ENCODE results near the gene KRTAP10-11.
A peak's percentile ranks its signal among the peaks of the same experiment; 100 is the strongest.
"Not testable (repeated sequence)": the region's sequence is repeated elsewhere in the genome, so short reads cannot be mapped to it uniquely, and the experiment has no call there.

KRTAP10-11 gene

DNA sequence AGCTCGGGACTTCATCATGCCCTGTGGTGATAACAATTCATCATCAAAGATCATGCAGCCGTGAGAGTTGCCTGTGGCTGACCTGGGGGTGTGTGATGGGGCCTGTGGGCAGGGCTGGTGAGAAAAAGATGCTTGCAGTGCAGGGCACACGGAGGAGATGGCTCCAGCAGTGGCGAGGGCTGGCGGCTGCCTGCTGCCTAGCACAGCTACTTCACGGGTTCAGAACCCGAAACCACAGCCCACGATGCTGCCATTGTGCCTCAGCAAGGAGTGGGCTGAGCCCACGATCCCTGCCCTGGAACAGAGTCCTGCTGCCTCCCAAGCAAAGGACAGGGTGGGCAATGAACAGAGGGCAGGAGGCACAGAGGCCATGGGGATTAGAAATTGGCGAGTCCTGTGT, 20.0 kb upstream of the KRTAP10-11 start:
- Mint-ChIP-seq H3K4me1 (ENCODE audit: low read depth) (peaks cover 36% of the 10 kb centered on the region), H3K27me3 (no peaks in the 10 kb centered on the region), H3K36me3 (peaks cover 26% of the 10 kb centered on the region), H3K27ac (peak overlapping the region; percentile 34), H3K4me3 (no peak overlapping the region), H3K9me3 (ENCODE audit: low read depth) (peaks cover 32% of the 10 kb centered on the region)

DNA sequence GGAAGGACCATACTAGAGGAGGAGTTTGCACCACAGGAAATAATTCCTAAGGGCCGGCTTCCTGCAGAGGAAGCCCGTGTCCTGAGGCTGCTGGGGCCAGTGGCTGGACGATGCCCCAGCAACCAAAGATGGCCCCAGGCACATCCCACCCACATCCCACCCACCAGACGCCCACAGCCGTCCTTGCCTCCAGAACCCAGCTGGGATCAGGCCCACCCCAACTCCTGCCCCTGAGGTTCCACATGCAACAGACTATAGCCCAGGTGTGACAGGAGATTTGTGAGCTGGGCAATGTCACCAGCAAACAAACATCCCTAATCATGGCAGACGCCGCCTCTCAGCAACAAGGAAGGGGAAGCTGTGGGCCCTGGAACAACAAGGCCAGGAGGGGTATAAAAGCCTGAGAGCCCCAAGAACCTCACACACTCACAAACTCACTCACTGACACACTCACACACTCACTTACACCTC, 19.5 kb upstream of the KRTAP10-11 start, which contains the start of gene KRTAP10-9:
TSS of gene KRTAP10-9 (plus strand) at position 421 of the 471 bp plus-strand sequence. CDS start 79 bp downstream, outside the sequence.
- Mint-ChIP-seq H3K27me3 (no peaks in the 10 kb centered on the region), H3K4me1 (ENCODE audit: low read depth) (peaks cover 36% of the 10 kb centered on the region), H3K27ac (peak within 1 kb of the TSS; percentile 34), H3K4me3 (peak within 1 kb of the TSS; percentile 27), H3K36me3 (peaks cover 27% of the 10 kb centered on the region), H3K9me3 (ENCODE audit: low read depth) (peaks cover 34% of the 10 kb centered on the region)

DNA sequence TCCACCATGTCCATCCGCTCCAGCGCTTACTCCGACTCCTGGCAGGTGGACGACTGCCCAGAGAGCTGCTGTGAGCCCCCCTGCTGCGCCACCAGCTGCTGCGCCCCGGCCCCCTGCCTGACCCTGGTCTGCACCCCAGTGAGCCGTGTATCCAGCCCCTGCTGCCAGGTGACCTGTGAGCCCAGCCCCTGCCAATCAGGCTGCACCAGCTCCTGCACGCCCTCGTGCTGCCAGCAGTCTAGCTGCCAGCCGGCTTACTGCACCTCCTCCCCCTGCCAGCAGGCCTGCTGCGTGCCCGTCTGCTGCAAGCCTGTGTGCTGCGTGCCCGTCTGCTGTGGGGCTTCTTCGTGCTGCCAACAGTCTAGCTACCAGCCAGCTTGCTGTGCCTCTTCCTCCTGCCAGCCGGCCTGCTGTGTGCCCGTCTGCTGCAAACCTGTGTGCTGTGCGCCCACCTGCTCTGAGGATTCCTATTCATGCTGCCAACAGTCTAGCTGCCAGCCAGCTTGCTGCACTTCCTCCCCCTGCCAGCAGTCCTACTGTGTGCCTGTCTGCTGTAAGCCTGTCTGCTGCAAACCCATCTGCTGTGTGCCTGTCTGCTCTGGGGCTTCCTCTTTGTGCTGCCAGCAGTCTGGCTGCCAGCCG, 18.9 kb upstream of the KRTAP10-11 start:
- not testable (repeated sequence) for H3K27ac Mint-ChIP-seq, H3K27me3 Mint-ChIP-seq
- H3K36me3 Mint-ChIP-seq: peaks cover 28% of the 10 kb centered on the region
- H3K4me1 Mint-ChIP-seq (ENCODE audit: low read depth): peaks cover 36% of the 10 kb centered on the region
- peaks cover 38% of the 10 kb centered on the region for H3K9me3 Mint-ChIP-seq (ENCODE audit: low read depth)
- peak overlapping the region; percentile 27 for H3K4me3 Mint-ChIP-seq

- H3K27me3 Mint-ChIP-seq, H3K4me3 Mint-ChIP-seq, H3K27ac Mint-ChIP-seq: not testable (repeated sequence)
- Mint-ChIP-seq H3K9me3 (ENCODE audit: low read depth) (peaks cover 34% of the 10 kb centered on the region), H3K36me3 (peaks cover 24% of the 10 kb centered on the region), H3K4me1 (ENCODE audit: low read depth) (peaks cover 36% of the 10 kb centered on the region)
These were observed 18.4 kb upstream of the KRTAP10-11 start for GRCh38 chr21:44627831-44628233.

GRCh38 chr21:44628707-44629391, 17.4 kb upstream of the KRTAP10-11 start:
- H3K4me3 Mint-ChIP-seq: no peak overlapping the region
- H3K9me3 Mint-ChIP-seq (ENCODE audit: low read depth): peaks cover 24% of the 10 kb centered on the region
- peaks cover 24% of the 10 kb centered on the region for H3K36me3 Mint-ChIP-seq
- H3K27me3 Mint-ChIP-seq: no peaks in the 10 kb centered on the region
- H3K27ac Mint-ChIP-seq: no peak overlapping the region
- peaks cover 36% of the 10 kb centered on the region for H3K4me1 Mint-ChIP-seq (ENCODE audit: low read depth)

DNA sequence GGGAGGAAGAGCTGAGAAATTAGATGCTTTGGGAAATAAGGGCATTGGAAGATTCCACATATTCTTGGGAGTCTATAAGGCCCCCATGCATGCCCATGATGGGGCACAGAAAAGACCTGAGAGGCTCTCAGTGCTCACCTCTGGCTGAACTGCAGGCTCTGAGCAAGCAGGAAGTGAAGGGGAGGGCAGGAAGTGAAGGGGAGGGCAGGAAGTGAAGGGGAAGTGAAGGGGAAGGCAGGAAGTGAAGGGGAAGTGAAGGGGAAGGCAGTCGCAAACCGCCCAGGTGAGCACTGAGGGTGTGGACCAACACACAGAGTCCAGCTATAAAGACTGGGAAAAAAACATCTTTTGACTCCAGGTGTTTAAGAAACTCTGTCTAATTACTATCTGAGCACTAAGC, 15.8 kb upstream of the KRTAP10-11 start:
- peak overlapping the region; percentile 43 for H3K4me3 Mint-ChIP-seq

DNA sequence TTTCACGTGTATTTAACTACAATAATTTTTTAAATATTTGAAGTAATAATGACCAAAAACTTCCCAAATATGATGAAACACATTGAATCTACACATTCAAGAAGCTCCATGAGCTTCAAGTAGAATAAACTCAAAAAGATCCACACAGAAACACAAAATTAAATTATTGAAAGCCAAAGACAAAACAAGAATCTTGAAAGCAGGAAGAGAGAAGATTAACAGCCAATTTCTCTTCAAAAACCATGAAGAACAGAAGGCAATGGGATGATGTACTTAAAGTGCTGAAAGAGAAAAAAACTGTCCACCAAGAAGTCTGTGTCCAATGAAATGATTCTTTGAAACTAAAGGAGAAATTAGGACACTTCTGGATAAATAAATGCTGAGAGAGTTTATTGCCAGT, 14.1 kb upstream of the KRTAP10-11 start:
- Mint-ChIP-seq H3K27me3 (no peaks in the 10 kb centered on the region), H3K4me1 (ENCODE audit: low read depth) (peaks cover 24% of the 10 kb centered on the region), H3K9me3 (ENCODE audit: low read depth) (peaks cover 17% of the 10 kb centered on the region), H3K36me3 (peaks cover 16% of the 10 kb centered on the region), H3K27ac (no peak overlapping the region), H3K4me3 (no peak overlapping the region)

More for the DNA sequence above, 15.8 kb upstream of the KRTAP10-11 start:
- H3K9me3 Mint-ChIP-seq (ENCODE audit: low read depth): peaks cover 17% of the 10 kb centered on the region
- peaks cover 16% of the 10 kb centered on the region for H3K36me3 Mint-ChIP-seq
- peaks cover 35% of the 10 kb centered on the region for H3K4me1 Mint-ChIP-seq (ENCODE audit: low read depth)
- no peaks in the 10 kb centered on the region for H3K27me3 Mint-ChIP-seq
- H3K27ac Mint-ChIP-seq: peak overlapping the region; percentile 86

GRCh38 chr21:44636209-44637017, 9.8 kb upstream of the KRTAP10-11 start:
- no peak overlapping the region for H3K4me3 Mint-ChIP-seq
- no peaks in the 10 kb centered on the region for H3K4me1 Mint-ChIP-seq (ENCODE audit: low read depth)
- peaks cover 13% of the 10 kb centered on the region for H3K36me3 Mint-ChIP-seq
- H3K27me3 Mint-ChIP-seq: no peaks in the 10 kb centered on the region
- H3K27ac Mint-ChIP-seq: no peak overlapping the region
- H3K9me3 Mint-ChIP-seq (ENCODE audit: low read depth): peaks cover 18% of the 10 kb centered on the region

GRCh38 chr21:44637018-44637850, 9.0 kb upstream of the KRTAP10-11 start, which contains the start of gene KRTAP10-10:
Gene KRTAP10-10, plus strand, starts transcription at chr21:44637356. Its CDS starts 62 bp downstream, at chr21:44637418.
- H3K4me3 Mint-ChIP-seq: no peak within 1 kb of the TSS

GRCh38 chr21:44637851-44638348, 8.3 kb upstream of the KRTAP10-11 start:
- not testable (repeated sequence) for H3K27me3 Mint-ChIP-seq; H3K9me3 Mint-ChIP-seq (ENCODE audit: low read depth); H3K4me1 Mint-ChIP-seq (ENCODE audit: low read depth); H3K27ac Mint-ChIP-seq; H3K4me3 Mint-ChIP-seq
- H3K36me3 Mint-ChIP-seq: peaks cover 11% of the 10 kb centered on the region

More at GRCh38 chr21:44637018-44637850, 9.0 kb upstream of the KRTAP10-11 start, which contains the start of gene KRTAP10-10:
- Mint-ChIP-seq H3K9me3 (ENCODE audit: low read depth) (peaks cover 11% of the 10 kb centered on the region), H3K27ac (no peak within 1 kb of the TSS), H3K4me1 (ENCODE audit: low read depth) (no peaks in the 10 kb centered on the region), H3K27me3 (no peaks in the 10 kb centered on the region), H3K36me3 (peaks cover 12% of the 10 kb centered on the region)

GRCh38 chr21:44638506-44639330, 7.5 kb upstream of the KRTAP10-11 start:
- H3K4me1 Mint-ChIP-seq (ENCODE audit: low read depth); H3K27ac Mint-ChIP-seq; H3K27me3 Mint-ChIP-seq; H3K4me3 Mint-ChIP-seq: not testable (repeated sequence)
- peaks cover 15% of the 10 kb centered on the region for H3K9me3 Mint-ChIP-seq (ENCODE audit: low read depth)
- H3K36me3 Mint-ChIP-seq: peaks cover 12% of the 10 kb centered on the region

- H3K36me3 Mint-ChIP-seq: peaks cover 12% of the 10 kb centered on the region
- peaks cover 19% of the 10 kb centered on the region for H3K9me3 Mint-ChIP-seq (ENCODE audit: low read depth)
- no peak overlapping the region for H3K4me3 Mint-ChIP-seq
- no peak overlapping the region for H3K27ac Mint-ChIP-seq
- no peaks in the 10 kb centered on the region for H3K4me1 Mint-ChIP-seq (ENCODE audit: low read depth)
- no peaks in the 10 kb centered on the region for H3K27me3 Mint-ChIP-seq
These were observed 6.9 kb upstream of the KRTAP10-11 start for GRCh38 chr21:44639331-44639655.

DNA sequence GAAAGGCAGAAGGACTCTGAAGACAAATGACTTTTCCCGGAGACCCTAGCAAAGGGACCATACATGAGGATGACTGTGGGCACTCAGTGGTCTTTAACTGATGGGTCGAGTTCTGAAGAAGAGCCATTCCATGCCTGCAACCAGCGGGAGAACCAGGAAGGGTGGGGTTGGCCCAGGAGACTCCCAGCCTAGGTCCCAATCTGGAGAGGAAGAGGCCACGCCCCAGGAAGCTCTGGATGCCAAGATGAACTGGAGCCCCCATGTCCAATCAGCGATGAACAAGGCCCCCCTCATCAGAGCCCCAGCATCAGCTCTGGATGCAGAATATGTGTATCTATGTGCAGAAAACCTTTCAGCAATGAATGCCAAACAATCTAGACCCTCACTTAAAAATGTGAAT, 5.5 kb upstream of the KRTAP10-11 start:
- H3K36me3 Mint-ChIP-seq: peaks cover 18% of the 10 kb centered on the region
- peaks cover 1% of the 10 kb centered on the region for H3K4me1 Mint-ChIP-seq (ENCODE audit: low read depth)
- no peaks in the 10 kb centered on the region for H3K27me3 Mint-ChIP-seq
- H3K9me3 Mint-ChIP-seq (ENCODE audit: low read depth): peaks cover 27% of the 10 kb centered on the region
- H3K27ac Mint-ChIP-seq: no peak overlapping the region
- H3K4me3 Mint-ChIP-seq: no peak overlapping the region

Measured in activated naive CD8-positive, alpha-beta T cell (primary cell).